Mesendoderm (in vitro differentiated cells): ENCODE measurements around the gene GNA15.
"Not testable (repeated sequence)": the region's sequence is repeated elsewhere in the genome, so short reads cannot be mapped to it uniquely, and the experiment has no call there.

Experiments used
- DNase-seq: peaks from one replicate; pipeline ENCODE4 v3.0.0; 2013
- H2AK5ac ChIP-seq: 2 replicates; pipeline ENCODE4 v1.6.1; 2013; ENCODE audit warnings: low read length, inconsistent platforms
- H2BK120ac ChIP-seq: 2 replicates; pipeline ENCODE4 v1.6.1; 2013; ENCODE audit warnings: low read depth, mild to moderate bottlenecking, low read length, moderate library complexity, mixed read lengths
- H2BK15ac ChIP-seq: replicated peaks from 2 replicates; pipeline ENCODE4 v1.6.1; 2013; ENCODE audit warnings: low read depth, mild to moderate bottlenecking, moderate library complexity
- H2BK5ac ChIP-seq: 2 replicates; pipeline ENCODE4 v1.6.1; 2013; ENCODE audit warnings: low read length, inconsistent platforms
- H3K18ac ChIP-seq: 2 replicates; pipeline ENCODE4 v1.6.1; 2013; ENCODE audit warnings: mild to moderate bottlenecking, low read length, mixed read lengths
- H3K23ac ChIP-seq: one replicate; pipeline ENCODE4 v1.6.1; 2013; ENCODE audit warnings: low read length
- H3K27ac ChIP-seq: 2 replicates; pipeline ENCODE4 v1.5.1; 2013; ENCODE audit warnings: low read depth, mild to moderate bottlenecking, inconsistent platforms, low read length, moderate library complexity
- H3K27me3 ChIP-seq: 2 replicates; pipeline ENCODE4 v1.6.1; 2013; ENCODE audit warnings: low read length, control low read depth, mild to moderate bottlenecking, inconsistent platforms; ENCODE audit not compliant: insufficient read depth, poor library complexity
- H3K36me3 ChIP-seq: 2 replicates; pipeline ENCODE4 v1.6.1; 2013; ENCODE audit warnings: low read length, inconsistent platforms; ENCODE audit not compliant: control insufficient read depth, insufficient read depth
- H3K4ac ChIP-seq: one replicate; pipeline ENCODE4 v1.6.1; 2013; ENCODE audit warnings: low read depth, mild to moderate bottlenecking, low read length, moderate library complexity
- H3K4me1 ChIP-seq: 2 replicates; pipeline ENCODE4 v1.6.1; 2013; ENCODE audit warnings: low read depth, low read length, inconsistent platforms; ENCODE audit not compliant: control insufficient read depth
- H3K4me2 ChIP-seq: 2 replicates; pipeline ENCODE4 v1.6.1; 2013; ENCODE audit warnings: low read length
- H3K4me3 ChIP-seq: 2 replicates; pipeline ENCODE4 v1.5.1; 2013; ENCODE audit warnings: mild to moderate bottlenecking, low read length
- H3K56ac ChIP-seq: one replicate; pipeline ENCODE4 v1.6.1; 2013; ENCODE audit warnings: low read length
- H3K79me1 ChIP-seq: 2 replicates; pipeline ENCODE4 v1.6.1; 2013; ENCODE audit warnings: low read length, inconsistent platforms
- H3K79me2 ChIP-seq: 2 replicates; pipeline ENCODE4 v1.6.1; 2013; ENCODE audit warnings: mild to moderate bottlenecking, low read length; ENCODE audit not compliant: control insufficient read depth, insufficient read depth
- H3K9ac ChIP-seq: 2 replicates; pipeline ENCODE4 v1.6.1; 2013; ENCODE audit warnings: low read length, inconsistent platforms
- H4K5ac ChIP-seq: one replicate; pipeline ENCODE4 v1.6.1; 2013; ENCODE audit warnings: low read length
- H4K8ac ChIP-seq: one replicate; pipeline ENCODE4 v1.6.1; 2013; ENCODE audit warnings: low read depth, mild to moderate bottlenecking, control low read depth, low read length, moderate library complexity
- WGBS: extraction: QIAGEN DNeasy Blood & Tissue Kit; methylation state at CpG from one replicate; pipeline ENCODE4 v1.1.7; 2013; ENCODE audit warnings: low lambda C conversion rate, missing lambda C conversion rate; ENCODE audit not compliant: insufficient coverage; ENCODE audit errors: extremely low coverage; 5-methylcytosine and 5-hydroxymethylcytosine counted together

Gene GNA15

DNA sequence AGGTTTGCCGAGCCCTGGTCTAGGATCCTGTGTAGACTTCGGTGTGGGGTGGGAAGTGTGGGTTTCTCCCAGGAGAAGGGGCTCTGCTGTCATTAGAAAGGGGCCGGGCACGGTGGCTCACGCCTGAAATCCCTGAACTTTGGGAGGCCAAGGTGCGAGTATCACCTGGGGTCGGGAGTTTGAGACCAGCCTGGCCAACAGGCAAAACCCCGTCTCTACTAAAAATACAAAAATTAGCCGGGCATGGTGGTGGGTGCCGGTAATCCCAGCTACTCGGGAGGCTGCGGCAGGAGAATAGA lies 55.9 kb downstream of the GNA15 start:
- not testable (repeated sequence) for H3K27me3 ChIP-seq, H4K8ac ChIP-seq, H3K23ac ChIP-seq, H3K4me1 ChIP-seq, H2BK5ac ChIP-seq, H2BK15ac ChIP-seq, H3K56ac ChIP-seq, H2BK120ac ChIP-seq, H3K27ac ChIP-seq, H3K4ac ChIP-seq, H3K9ac ChIP-seq, H3K4me2 ChIP-seq, H3K4me3 ChIP-seq, H2AK5ac ChIP-seq, DNase-seq, H3K36me3 ChIP-seq, H4K5ac ChIP-seq, H3K18ac ChIP-seq
- Histone ChIP-seq H3K79me1 (peaks cover 21% of the 10 kb centered on the region), H3K79me2 (peaks cover 47% of the 10 kb centered on the region)
- WGBS: no CpG with 5 or more reads among the region's 12 CpGs

- Histone ChIP-seq H2BK15ac (no peak overlapping the region), H4K5ac (no peak overlapping the region), H2BK5ac (no peak overlapping the region), H3K18ac (no peak overlapping the region), H2AK5ac (no peak overlapping the region), H3K27ac (no peak overlapping the region), H3K4ac (no peak overlapping the region), H2BK120ac (no peak overlapping the region), H3K4me1 (no peaks in the 10 kb centered on the region), H3K56ac (no peak overlapping the region), H3K36me3 (no peaks in the 10 kb centered on the region), H3K23ac (no peak overlapping the region), H3K9ac (no peak overlapping the region), H3K79me2 (peaks cover 42% of the 10 kb centered on the region), H3K4me3 (no peak overlapping the region), H3K4me2 (no peak overlapping the region), H3K79me1 (peaks cover 17% of the 10 kb centered on the region), H3K27me3 (no peaks in the 10 kb centered on the region), H4K8ac (no peak overlapping the region)
- no peak for DNase-seq
- WGBS: no CpG with 5 or more reads among the region's 32 CpGs
These were observed 56.4 kb downstream of the GNA15 start for GRCh38 chr19:3192228-3192635.

- no peak overlapping the region for H2BK120ac ChIP-seq
- no peak overlapping the region for H3K4me3 ChIP-seq
- no peak overlapping the region for H3K4me2 ChIP-seq
- H2BK5ac ChIP-seq: no peak overlapping the region
- no peak overlapping the region for H3K56ac ChIP-seq
- H3K36me3 ChIP-seq: no peaks in the 10 kb centered on the region
- H4K8ac ChIP-seq: no peak overlapping the region
- DNase-seq: no peak
- H3K79me1 ChIP-seq: peaks cover 15% of the 10 kb centered on the region
- no peak overlapping the region for H3K27ac ChIP-seq
- H3K18ac ChIP-seq: no peak overlapping the region
- H4K5ac ChIP-seq: no peak overlapping the region
- H3K23ac ChIP-seq: no peak overlapping the region
- H3K4ac ChIP-seq: no peak overlapping the region
- H3K79me2 ChIP-seq: peaks cover 38% of the 10 kb centered on the region
- no peaks in the 10 kb centered on the region for H3K4me1 ChIP-seq
- no peak overlapping the region for H2BK15ac ChIP-seq
- WGBS: no CpG with 5 or more reads among the region's 14 CpGs
- H3K27me3 ChIP-seq: no peaks in the 10 kb centered on the region
- H2AK5ac ChIP-seq: no peak overlapping the region
- H3K9ac ChIP-seq: no peak overlapping the region
These were observed 56.9 kb downstream of the GNA15 start for GRCh38 chr19:3192684-3193083.

GRCh38 chr19:3193256-3194105 lies 57.6 kb downstream of the GNA15 start:
- Histone ChIP-seq H2BK120ac (no peak overlapping the region), H3K4me3 (no peak overlapping the region), H3K27me3 (no peaks in the 10 kb centered on the region), H3K79me1 (peaks cover 12% of the 10 kb centered on the region), H3K27ac (no peak overlapping the region), H3K18ac (no peak overlapping the region), H2AK5ac (no peak overlapping the region), H2BK15ac (no peak overlapping the region), H3K79me2 (peaks cover 31% of the 10 kb centered on the region), H4K8ac (no peak overlapping the region), H3K4me1 (no peaks in the 10 kb centered on the region), H4K5ac (no peak overlapping the region), H3K9ac (no peak overlapping the region), H3K23ac (no peak overlapping the region), H3K56ac (no peak overlapping the region), H3K4me2 (no peak overlapping the region), H3K36me3 (no peaks in the 10 kb centered on the region), H3K4ac (no peak overlapping the region), H2BK5ac (no peak overlapping the region)
- no CpG with 5 or more reads among the region's 40 CpGs for WGBS
- no peak for DNase-seq

DNA sequence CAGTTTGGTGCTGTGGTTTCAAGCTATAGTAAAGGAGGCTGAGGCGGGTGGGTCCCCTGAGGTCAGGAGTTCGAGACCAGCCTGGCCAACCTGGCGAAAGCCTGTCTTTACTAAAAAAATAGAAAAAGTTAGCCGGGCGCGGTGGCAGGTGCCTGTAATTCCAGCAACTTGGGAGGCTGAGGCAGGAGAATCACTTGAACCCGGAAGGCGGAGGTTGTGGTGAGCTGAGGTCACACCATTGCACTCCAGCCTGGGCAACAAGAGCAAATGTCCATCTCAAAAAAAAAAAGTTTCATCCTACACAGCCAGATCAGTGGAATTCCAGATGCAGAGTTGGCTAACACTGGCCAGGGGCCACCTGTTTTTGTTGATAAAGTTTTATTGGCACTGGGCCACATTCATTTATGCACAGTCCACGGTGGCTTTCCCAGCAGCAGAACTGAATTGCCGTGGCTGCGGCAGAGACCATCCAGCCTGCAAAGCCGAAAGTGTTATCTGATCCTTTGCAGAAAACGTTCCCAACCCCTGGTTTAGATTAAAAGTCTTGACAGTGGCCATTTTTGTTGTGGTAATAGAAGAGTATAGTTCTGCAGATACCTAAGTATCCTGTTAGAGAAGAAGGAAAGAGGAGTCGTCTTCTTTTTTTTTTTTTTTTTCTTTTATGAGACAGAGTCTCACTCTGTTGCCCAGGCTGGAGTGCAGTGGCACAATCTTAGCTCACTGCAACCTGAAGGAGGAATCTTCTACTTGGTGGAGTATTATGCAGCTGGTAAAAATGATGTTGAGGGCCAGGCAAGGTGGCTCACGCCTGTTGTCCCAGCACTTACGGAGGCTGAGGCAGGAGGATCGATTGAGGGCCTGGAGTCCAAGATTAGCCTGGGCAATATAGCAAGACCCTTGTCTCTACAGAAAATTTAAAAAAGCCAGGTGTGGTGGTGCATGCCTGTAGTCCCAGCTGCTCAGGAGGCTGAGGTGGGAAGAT lies 58.6 kb downstream of the GNA15 start:
- no peak for DNase-seq
- H3K56ac ChIP-seq: no peak overlapping the region
- no CpG with 5 or more reads among the region's 17 CpGs for WGBS
- H3K79me1 ChIP-seq: peaks cover 8% of the 10 kb centered on the region
- no peak overlapping the region for H2BK5ac ChIP-seq
- no peak overlapping the region for H3K4ac ChIP-seq
- no peak overlapping the region for H3K4me3 ChIP-seq
- no peaks in the 10 kb centered on the region for H3K4me1 ChIP-seq
- H4K8ac ChIP-seq: no peak overlapping the region
- peaks cover 22% of the 10 kb centered on the region for H3K79me2 ChIP-seq
- H3K4me2 ChIP-seq: no peak overlapping the region
- H2BK120ac ChIP-seq: no peak overlapping the region
- H2AK5ac ChIP-seq: no peak overlapping the region
- H3K9ac ChIP-seq: no peak overlapping the region
- no peak overlapping the region for H3K23ac ChIP-seq
- no peak overlapping the region for H3K27ac ChIP-seq
- H3K36me3 ChIP-seq: no peaks in the 10 kb centered on the region
- no peaks in the 10 kb centered on the region for H3K27me3 ChIP-seq
- H3K18ac ChIP-seq: no peak overlapping the region
- no peak overlapping the region for H4K5ac ChIP-seq
- H2BK15ac ChIP-seq: no peak overlapping the region
